Measurements from ENCODE around the gene THOC1.

- TF ChIP-seq POLR2A (IDR thresholded peaks at IDR 0.05; ENCODE audit: low read depth, low read length), result no peak
- TF ChIP-seq CTCF (conservative IDR thresholded peaks at IDR 0.05; ENCODE audit: low read depth, low read length), result no peak
- no peak for TF ChIP-seq FOS (IDR thresholded peaks at IDR 0.05; ENCODE audit: low read depth, low read length)
- TF ChIP-seq NFE2L2 (IDR thresholded peaks at IDR 0.05; ENCODE audit: low read depth, low read length), result no peak
- no peak for TF ChIP-seq RAD21 (IDR thresholded peaks at IDR 0.05; ENCODE audit: low read length)
- no peak for TF ChIP-seq MXI1 (IDR thresholded peaks at IDR 0.05; ENCODE audit: borderline replicate concordance, low read depth, low read length)
- TF ChIP-seq USF2 (IDR thresholded peaks at IDR 0.05; ENCODE audit: low read depth, low read length), result no peak
- TF ChIP-seq RCOR1 (IDR thresholded peaks at IDR 0.05; ENCODE audit: insufficient replicate concordance, low read length), result no peak
- no peak for TF ChIP-seq CEBPB (IDR thresholded peaks at IDR 0.05; ENCODE audit: low read depth, low read length)
- TF ChIP-seq RFX5 (IDR thresholded peaks at IDR 0.05; ENCODE audit: low read depth, low read length), result no peak
- TF ChIP-seq SMC3 (IDR thresholded peaks at IDR 0.05; ENCODE audit: low read depth, low read length), result no peak
- TF ChIP-seq ELK1 (IDR thresholded peaks at IDR 0.05; ENCODE audit: borderline replicate concordance, low read depth, low read length), result no peak
Observed at GRCh38 chr18:191725-192124, 76.1 kb downstream of the THOC1 start.
